GM21576 (cell line): Measurements from ENCODE around the gene ARID1B.
A peak's percentile ranks its signal among the peaks of the same experiment; 100 is the strongest.
"Not testable (repeated sequence)": the region's sequence is repeated elsewhere in the genome, so short reads cannot be mapped to it uniquely, and the experiment has no call there.

Experiments
- ATAC-seq: cut with Tn5 transposase; IDR thresholded peaks from one replicate; pipeline ENCODE4 v1.9.1; 2021; ENCODE audit warnings: mild to moderate bottlenecking, moderate library complexity; ENCODE audit not compliant: unreplicated experiment

ARID1B gene

DNA sequence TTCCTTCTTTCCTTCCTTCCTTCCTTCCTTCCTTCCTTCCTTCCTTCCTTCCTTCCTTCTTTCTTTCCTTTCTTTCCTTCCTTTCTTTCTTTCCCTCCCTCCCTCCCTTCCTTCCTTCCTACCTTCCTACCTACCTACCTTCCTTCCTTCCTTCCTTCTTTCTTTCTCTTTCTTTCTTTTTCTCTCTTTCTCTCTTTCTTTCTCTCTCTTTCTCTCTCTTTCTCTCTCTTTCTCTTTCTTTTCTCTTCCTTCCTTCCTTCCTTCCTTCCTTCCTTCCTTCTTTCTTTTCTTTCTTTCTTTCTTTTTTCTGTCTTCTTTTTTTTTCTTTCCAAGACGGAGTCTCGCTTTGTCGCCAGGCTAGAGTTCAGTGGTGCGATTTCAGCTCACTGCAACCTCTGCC is 262.5 kb downstream of the ARID1B start:
- ATAC-seq = not testable (repeated sequence)

DNA sequence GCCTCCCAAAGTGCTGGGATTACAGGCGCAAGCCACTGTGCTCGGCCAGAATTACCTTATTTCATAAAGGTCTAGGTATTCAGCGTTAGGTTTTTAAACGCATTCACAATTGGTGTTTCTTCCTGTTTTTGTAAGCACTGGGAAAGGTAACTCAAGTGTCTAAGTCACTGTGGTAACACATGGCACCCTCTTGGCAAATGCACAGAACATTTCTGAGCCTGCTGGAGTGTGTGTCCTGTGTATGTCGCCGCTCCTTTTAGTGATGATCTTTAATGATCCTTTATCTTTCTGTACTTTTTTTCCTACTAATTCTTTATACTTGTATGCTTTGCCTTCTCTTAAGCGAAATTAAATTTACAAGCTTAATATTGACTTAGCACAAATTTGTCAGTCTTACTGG is 263.0 kb downstream of the ARID1B start:
- ATAC-seq = no peak

DNA sequence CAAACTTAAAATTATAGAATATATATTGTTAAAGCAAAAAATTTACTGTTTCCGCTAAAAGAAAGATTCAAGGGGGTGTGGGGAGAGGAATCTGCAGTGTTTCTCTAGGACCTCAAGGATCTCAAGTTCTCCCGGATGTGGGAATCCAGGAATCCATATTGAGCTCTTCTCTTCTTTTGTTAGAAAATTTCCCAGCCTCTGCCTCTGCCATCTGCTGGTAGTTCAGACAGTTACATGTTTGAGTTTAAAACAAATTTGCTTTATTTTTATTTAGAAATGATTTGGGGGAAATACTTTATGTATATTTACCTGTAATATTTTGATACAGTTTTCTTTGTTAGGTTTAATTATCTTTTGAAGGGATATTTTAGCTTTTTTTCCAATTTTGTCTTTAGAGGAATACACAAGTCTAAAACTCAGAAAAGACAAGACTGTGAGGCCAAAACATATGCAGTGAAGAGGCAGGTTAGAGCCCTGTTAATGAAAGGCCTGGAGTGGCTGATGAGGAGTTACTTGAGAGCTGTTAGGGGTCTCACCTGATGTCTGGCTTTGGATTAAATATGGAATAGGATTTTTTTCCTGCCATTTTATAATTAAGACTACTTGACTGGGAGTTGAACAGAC is 268.8 kb downstream of the ARID1B start:
- ATAC-seq = no peak

DNA sequence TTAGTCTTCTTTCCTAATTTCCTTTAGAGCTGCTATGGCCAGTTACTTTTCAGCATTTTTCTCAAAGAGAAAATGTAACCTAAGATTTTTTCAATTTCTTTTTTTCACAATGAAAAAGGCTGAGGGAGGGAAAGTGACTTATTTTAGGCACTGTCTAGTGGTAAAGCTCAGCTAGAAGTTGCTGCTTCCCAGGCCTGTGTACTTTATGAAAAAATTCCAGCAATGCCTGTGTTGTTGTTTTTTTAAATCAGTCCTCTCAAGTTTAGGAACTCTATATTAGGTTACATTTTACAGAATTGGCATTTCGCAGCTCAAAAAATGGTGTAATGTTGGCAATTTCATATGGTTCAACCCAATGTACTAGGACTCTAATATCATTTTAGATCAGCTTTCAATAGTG is 269.6 kb downstream of the ARID1B start:
- no peak for ATAC-seq

DNA sequence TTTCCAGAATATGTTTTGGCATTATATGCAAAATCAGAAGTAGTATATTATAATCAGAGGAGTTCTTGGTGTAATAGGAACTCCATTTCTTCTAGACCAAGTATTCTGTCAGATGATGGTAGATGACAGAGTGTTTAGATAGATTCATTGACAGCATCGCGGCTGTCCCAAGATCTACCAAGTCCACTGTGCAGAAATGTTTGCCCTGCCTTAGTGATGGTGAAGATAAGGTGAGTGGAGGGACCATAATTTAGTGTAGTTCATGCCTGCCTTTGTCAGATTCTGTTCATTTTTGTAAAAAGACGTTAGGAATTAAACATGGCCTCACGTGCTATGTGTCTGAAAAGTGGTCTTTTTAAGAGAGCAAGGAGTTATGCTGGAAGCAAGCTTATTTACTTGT is 270.1 kb downstream of the ARID1B start:
- no peak for ATAC-seq

DNA sequence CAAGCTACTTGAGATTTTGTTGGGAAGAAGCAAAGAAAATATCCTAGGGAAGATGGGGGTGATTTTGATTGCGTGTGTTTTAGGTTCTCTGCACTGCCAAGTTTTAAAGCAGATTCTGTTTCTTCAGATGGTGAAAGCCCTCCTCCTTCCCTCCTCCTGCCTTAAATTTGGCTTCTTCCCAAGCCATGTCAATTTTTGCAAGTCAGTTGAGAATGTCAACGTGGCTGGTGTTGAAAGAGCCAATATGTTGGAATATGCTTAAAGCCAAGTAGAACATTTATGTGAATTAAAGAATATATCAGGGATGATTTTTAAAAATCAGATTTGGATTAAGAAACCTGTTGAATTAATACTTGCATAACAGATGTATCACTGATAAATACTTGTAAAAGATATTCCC is 270.8 kb downstream of the ARID1B start:
- no peak for ATAC-seq

DNA sequence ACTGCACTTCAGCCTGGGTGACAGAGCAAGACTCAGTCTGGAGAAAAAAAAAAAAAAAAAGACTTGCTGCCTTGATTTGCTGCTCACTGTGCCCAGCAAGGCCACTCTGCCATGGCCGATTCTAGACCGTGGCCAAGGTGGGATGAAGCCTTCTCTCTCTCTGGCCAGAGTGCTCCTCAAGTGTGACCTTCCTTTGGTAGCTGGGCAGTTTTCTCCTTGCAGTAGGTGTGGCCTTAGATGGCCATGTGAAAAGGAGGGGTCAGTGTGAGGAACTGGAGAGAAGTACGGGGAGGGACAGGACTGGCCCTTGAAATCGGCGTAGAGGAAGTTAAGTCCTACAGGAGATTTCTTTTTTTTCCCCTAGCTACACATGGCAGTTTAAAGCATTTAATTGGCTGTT is 272.0 kb downstream of the ARID1B start:
- no peak for ATAC-seq

DNA sequence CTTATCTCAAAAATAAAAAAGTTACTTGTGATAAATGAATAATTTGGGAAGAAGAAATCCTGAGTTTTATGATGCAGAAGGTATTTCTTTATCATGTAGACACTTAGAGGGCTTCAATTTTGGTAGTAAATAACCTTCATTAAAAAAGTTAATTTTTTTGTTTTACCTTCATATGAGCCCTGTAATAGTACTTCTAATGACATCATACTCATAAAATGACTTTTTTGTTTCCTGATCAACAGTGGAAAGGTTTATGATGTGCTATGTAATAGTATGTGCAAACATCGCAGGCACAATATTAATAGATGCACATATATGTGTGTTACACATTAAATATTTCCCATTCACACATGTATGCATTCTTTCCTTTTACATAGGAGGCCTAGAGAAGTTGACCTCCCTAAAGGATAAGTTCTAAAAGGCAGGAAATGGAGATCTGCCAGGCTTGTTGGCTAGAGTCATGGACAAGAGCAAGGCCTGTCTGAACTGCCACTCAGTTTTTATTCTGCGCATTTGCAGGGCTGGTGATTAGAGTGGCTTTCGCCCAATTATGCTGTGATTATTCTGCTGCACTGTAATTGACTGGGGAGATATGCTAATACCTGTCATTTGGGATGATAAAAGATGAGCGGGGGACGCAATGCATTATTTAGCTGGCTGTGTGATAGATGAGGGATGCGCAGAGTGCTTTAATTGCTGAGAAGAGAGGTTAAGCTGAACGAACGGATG is 273.5 kb downstream of the ARID1B start:
- no peak for ATAC-seq

DNA sequence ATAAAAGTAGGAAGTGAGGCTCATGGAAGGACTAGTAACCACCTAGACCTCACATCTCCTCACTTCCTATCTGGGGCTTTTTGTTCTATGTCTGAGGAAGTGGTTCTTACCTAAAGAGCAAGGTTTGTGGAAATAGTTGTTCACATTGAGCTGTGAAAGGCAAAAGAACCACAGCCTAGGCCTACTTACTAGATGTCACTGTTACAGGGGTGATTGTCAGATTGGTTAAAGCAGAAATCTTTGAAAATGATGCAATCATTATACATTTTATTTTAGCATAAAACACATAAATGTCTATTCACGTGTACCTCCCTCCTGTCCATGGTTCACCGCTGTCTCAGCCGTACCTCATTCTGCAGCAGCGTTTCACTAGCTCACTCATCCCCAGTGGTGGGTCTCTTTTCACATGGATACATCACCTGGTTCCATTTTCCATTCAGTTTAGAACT is 277.4 kb downstream of the ARID1B start:
- peak; percentile 80 for ATAC-seq

DNA sequence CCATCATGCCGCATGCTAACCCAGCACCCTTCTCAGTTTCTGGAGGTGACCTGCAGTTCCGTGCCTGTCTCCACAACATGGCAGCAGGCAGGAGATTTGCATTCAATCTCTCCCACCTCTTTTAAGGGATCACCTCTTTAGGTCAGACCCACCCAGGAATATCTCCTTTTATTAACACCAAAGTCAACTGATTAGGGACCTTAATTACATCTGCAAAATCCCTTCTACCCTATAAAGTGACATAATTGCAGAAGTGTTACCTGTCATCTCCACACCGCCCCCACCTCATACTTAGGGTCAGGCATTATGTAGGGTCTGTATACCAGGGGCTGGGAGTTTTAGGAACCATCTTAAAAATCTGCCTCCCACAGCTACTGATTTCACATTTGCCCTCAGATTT is 278.7 kb downstream of the ARID1B start:
- no peak for ATAC-seq

DNA sequence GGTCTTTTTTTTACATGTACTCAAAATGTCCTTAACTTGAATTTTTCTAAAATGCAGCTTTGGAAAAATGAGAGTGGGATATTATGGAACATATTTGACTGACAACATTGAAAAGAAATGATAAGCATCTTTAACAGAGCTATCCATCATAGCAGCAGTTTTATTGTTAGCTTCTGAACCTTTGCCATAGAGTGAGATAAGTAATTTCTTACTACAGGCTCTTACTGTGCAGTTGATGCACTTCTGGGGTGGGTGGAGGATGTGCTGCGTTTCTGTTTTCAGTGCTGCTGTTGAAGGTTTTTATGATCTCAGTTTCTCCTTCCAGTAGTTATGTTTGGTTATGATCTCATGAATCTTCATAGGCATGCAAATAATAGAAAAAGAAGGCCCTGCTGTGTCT is 279.1 kb downstream of the ARID1B start:
- peak; percentile 51 for ATAC-seq

DNA sequence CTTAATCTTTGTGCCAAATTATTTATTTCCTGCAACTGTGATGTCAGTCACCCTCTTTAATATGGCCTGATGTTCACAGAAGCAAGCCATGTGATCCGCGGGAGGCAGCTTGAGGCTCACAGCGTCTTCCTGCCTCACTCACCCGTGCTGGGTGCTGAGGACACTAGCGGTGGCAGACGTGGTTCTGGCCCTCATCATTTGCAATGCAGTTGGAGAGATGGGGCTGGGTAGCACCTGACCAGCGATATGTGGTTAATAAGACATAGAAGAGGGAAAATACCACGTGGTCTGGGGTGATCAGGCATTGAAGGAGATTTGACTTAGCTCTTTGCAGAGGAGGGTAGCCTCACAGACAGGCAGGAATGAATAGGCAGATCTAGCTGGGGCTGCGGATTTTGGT is 281.4 kb downstream of the ARID1B start:
- no peak for ATAC-seq

DNA sequence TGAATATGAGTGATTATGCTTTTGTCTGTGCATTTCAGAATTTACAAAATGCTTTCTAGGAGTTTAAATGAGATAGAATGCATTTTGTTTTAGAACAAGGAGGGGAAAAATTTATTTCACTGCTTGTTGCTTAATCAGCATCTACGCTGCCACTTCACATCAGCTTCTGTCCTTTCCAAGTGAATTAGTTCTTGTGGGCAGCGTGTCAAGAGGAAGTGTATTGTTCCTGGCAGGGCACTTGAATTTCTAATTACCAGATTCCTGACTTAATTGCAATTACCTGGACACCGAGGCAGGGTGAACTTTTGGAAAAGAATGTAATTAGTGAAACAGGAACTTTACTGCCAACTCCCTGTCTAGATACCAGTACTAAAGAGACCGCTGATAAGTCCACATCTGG is 282.6 kb downstream of the ARID1B start:
- ATAC-seq = no peak

DNA sequence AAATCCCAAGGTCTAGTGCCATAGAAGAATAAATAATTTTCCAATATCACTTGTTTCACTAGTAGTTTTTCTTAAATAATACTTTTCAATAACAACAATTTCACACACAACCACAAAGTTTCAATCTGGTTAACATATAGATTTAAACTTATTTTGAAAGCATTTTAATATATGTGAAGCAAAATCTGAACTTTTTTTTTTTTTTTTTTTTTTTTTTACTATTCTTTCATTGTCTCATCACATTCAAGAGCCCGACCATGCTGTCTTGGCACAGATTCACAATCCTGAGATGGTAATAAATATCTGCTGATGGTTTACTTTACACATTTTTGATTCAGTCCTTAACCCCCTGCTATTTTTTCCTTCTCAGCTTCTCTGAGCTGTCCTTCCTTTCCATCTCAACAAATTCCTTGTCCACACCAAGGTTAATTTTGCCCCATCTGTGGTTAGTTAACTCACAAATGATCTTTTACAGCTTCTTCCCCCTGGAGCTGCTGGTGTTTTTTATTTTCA is 283.3 kb downstream of the ARID1B start:
- no peak for ATAC-seq

DNA sequence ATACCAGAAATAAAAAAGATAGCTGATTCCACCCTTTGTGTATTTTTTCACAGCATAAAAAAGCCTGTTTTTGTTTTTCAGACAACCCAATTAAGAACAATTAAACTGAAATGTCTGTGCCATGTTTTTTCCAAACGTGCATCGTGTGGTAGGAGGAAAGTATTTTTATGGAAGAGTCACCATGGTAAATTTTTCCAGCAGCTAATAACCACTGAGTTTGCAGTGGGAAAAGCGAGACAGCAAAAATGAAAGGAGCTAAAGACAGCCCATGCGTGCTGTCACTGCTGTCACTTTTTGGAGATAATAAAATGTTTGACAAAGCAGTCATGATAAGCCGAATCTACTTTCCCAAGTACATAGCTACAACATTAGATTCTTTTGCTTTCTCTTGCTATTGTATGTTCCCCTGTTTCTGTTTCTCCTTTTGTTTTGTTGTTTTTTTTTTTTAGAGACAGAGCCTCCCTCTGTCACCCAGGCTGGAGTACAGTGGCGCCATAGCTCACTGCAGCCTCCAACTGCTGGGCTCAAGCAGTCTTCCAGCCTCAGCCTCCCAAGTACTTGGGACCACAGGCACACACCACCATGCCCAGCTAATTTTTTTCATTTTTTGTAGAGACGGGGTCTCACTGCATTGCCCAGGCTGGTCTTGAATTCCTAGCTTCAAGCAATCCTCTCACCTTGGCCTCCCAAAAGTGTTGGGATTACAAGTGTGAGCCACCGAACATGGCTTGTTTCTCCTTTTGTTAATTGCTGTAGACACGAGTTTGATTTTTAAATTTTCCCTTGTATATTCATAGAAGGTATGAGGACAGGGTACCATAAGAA is 284.8 kb downstream of the ARID1B start:
- ATAC-seq = no peak

DNA sequence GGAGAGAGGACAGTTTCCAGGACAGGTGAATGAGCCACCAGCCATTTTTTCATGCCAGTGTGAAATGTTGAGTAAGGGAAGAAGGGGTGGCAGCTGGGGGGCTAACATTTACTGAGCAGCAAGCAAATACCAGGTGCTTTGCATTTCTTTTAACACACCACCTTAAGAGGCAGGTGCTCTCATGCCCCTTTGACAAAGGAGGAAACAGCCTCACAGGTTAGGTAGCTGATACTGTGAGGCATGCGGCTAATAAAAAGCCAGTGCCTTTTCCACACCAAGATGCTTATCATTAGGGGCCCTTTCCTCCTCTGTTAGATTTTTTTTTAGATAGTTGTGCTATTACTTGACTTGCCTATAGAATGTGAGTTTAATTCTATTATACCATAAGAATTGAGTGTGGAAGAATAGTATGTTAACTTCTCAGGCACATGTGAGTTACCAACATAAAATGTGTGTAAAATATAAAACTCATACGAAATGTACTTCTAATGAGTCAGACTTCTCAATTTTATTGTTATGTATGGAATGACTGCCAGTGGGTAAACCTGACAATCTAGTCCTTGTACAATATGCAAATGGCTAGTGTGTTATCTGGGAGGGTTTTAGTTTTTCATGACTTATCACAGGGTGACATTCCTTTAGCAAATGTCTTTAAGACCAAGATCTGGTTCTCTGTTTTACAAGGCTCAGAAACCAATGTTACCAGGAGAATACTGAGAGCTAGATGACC is 286.2 kb downstream of the ARID1B start:
- no peak for ATAC-seq

DNA sequence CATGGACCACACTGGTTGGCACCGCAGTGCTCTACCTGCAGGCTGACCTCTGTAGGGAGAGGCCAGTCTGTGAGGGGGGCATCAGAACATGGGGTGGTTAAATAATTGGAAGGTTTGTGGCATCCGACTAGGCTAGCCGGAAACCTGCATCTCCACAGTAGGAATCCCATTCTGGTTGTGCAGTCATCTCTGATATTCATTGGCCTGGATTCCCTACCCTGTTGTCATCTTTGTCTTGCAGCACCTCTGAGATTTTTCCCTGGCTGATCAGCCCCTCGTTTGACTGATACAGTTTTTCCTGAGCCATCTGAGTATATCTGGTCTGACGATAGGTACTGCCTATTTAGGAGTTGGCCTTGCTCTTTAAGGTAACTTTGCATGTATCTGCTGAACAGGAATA is 286.7 kb downstream of the ARID1B start:
- ATAC-seq = no peak

DNA sequence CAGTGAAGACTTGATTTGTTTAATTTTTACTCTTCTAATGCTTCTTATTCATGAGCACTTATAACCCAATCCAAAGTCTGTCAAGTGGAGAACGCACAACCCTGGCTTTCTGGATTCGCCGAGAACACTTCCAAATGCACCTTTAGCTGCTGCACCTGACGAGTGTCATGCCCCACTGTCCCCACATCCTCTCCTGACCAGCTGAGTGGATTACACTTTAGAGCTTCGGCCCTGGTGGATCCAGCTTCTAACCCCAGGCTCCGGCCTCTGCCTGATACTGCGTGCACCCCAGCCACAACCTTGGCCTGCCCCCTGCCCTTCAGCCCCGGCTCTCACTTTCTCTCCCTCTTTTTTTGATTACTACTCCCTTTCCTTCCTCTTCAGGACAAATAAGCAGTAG is 287.3 kb downstream of the ARID1B start:
- ATAC-seq = no peak

DNA sequence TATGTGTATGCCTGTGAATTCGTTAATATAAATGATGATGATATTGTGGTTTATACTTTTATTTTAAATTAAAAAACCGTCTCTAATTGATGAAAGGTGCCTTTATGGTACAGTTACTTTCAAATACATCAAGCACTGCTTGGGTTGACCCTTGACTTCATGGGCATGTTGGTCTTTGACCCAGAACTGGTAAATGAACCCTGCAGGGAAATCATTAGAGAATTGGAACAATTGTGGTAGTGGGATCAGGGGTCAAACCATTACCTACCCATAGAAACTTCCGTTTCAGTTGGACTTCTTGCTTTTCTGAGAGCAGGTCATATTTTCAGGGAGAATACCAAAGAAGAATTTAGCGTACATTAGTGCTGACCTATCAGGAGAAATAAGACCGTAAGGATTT is 288.2 kb downstream of the ARID1B start:
- no peak for ATAC-seq

DNA sequence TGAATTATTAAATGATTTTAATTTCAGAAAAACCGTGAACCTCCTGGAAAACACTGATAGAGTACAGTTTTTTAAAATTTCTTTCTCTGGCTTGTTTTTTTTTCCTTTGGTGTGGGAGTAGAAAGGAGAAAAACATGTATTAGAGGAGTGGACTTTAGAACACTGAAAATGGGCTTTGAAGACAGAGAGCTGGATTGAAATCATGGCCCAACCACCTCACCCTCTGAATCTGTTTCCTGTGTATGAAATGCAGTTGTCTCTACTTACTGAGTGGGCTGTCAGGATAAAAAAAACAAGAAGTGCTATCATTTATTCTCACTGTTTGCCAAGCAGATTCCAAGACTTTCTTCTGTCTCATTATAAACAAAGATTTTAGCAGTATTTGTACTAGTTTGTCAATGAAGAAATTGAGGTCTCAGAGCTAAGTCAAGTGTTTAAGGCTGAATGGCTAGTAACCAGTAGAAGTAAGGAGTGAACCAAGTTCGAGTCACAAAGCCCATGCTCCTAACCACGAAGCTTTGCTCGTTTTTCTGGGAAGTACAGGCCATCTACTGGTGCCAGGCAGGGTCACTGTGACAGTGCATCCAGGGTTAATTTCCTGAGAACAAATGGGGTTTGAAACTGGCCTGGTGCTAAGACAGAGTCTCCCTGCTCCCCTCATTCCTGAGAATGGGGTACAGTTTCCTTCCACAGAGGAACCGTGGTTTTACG is 289.8 kb downstream of the ARID1B start:
- no peak for ATAC-seq
